Urinary bladder (tissue), 4 donors: ENCODE data around the gene NHLRC4. TPM values are rescaled to one million over a fixed set of nuclear protein-coding genes. Genes with fewer than 3 reads are reported as not detected.

Experiments used
- DNase-seq: peaks from one replicate; pipeline ENCODE4 v3.0.0-alpha.2; 2015; ENCODE audit errors: extremely low spot score
- H3K27ac ChIP-seq: one replicate; pipeline ENCODE4 v1.5.1; 2013; ENCODE audit warnings: low read depth, mild to moderate bottlenecking, moderate library complexity
- H3K36me3 ChIP-seq: one replicate; pipeline ENCODE4 v1.6.1; 2013; ENCODE audit warnings: mild to moderate bottlenecking, moderate library complexity; ENCODE audit not compliant: insufficient read depth
- H3K4me1 ChIP-seq: one replicate; pipeline ENCODE4 v1.6.1; 2013; ENCODE audit warnings: mild to moderate bottlenecking, moderate library complexity; ENCODE audit not compliant: insufficient read depth
- H3K4me3 ChIP-seq: one replicate; pipeline ENCODE4 v1.5.1; 2013; ENCODE audit warnings: low read depth, low read length
- WGBS: extraction: QIAGEN DNeasy Blood & Tissue Kit; methylation state at CpG from one replicate; pipeline ENCODE4 v1.1.7; 2013; 5-methylcytosine and 5-hydroxymethylcytosine counted together
- polyA plus RNA-seq: library from polyadenylated mRNA; stranded (reverse); fragments of 200-250 nt; gene quantifications from one replicate; pipeline ENCODE4 v1.2.3, GENCODE V29; 2013
- small RNA-seq: library from RNA; depleted of rRNA; stranded (forward); fragments of <200 nt; gene quantifications from one replicate; pipeline ENCODE3, GENCODE V24; 2014
- total RNA-seq: library from RNA; depleted of rRNA; stranded (reverse); fragments of >200 nt; gene quantifications from one replicate; pipeline ENCODE4 v1.2.3, GENCODE V29; 2014
- donor health status: healthy with polysubstance abuse.
- donor health status: healthy.

NHLRC4 gene
- total and polyA plus RNA-seq, 2 donors: 1.0 to 1.8 TPM

DNA sequence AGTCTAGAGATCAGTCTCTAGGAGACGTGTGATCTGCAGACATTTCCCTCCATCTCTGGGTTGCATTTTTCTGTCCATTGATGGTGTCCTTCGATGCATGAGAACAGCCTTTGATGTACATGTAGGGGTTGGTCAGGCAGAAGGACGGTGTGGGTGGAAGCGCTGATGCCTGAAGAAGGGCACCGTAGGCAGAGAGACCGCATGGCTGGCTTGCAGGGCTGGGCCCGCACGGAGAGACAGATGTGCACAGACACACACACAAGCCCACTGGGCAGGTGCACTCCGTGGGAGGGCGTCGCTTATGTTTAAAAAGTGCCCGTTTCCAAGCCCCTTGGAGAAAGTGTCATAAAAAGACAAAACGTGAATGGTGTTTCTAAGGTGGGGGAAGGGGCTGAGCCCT is 48.3 kb downstream of the NHLRC4 start:
- DNase-seq: no peak
- Histone ChIP-seq H3K4me1 (no peaks in the 10 kb centered on the region), H3K4me3 (no peak overlapping the region), H3K36me3 (no peaks in the 10 kb centered on the region), H3K27ac (no peak overlapping the region)
- 94% methylated on average over 13 of the region's 13 CpGs for WGBS

DNA sequence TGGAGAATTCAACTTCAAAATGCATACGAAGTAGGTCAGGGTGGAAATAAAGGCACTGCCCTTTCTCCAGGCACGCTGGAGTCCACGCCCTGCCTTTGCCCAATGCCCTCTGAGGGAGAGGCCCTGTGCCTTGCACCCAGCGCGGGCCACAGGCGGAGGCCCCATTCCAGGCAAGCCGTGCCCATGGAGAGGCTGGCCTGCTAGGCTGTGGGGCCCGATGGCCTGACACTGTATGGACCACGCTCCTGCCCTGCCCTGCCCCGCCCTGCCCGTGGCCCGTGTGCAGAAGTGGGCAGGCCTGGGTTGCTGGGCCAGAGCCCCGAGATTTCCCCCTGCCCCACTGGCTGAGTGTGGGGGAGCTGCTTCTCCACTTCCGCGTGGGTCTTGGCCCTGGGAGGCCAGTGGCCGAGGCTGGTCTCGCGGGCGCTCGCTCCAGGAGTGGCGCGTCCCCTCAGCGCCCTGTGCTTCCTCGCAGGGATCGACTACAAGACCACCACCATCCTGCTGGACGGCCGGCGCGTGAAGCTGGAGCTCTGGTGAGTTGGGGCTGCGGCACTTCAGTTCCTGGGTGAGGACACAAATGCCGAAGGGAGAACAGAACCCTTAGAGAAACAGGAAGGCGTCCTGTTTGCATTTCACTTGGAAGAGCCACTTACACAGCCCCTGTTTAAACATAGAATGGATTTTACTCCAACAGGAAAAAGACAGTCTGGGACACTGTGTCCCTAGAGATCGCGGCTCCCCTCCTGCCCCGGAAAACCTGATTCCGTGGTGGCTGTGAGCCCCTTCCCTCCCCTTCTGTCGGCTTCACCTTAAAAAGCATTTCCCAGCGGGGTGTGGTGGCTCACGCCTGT is 50.2 kb downstream of the NHLRC4 start:
- H3K4me1 ChIP-seq: no peaks in the 10 kb centered on the region
- 95% methylated on average over 39 of the region's 39 CpGs for WGBS
- DNase-seq: no peak
- no peak overlapping the region for H3K27ac ChIP-seq
- no peaks in the 10 kb centered on the region for H3K36me3 ChIP-seq
- H3K4me3 ChIP-seq: no peak overlapping the region

DNA sequence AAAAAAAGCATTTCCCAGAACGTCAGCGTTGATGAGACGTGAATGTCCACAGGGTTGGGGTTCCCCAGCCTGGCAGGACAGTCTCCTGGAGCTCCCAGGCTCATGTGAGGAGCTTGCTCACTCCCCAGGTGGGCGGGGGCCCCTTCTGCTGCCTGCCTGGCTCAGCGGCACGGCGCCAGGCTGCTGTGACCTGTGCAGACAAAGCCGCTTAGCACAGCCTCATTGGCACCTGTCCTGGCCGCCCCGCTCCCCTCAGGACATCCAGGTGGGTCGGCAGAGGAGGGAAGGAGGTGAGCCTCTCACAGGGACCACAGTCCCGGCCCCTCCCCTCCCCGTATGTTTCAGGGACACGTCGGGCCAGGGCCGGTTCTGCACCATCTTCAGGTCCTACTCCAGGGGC is 51.0 kb downstream of the NHLRC4 start:
- no peak overlapping the region for H3K4me3 ChIP-seq
- H3K4me1 ChIP-seq: no peaks in the 10 kb centered on the region
- H3K27ac ChIP-seq: no peak overlapping the region
- H3K36me3 ChIP-seq: no peaks in the 10 kb centered on the region
- no peak for DNase-seq
- 92% methylated on average over 16 of the region's 16 CpGs for WGBS

Small RNA genes within 50 kb of the gene (small RNA-seq; reads per million reads assigned to genes)
- gene MIR3176 (0.53 reads per million, percentile 49 among the genes with 10 or more reads in this experiment), gene MIR5587 (not detected), gene Z98883.1 (not detected)

Other genes with a start within 250 kb of the NHLRC4 start
- gene AXIN1, start 214.3 kb upstream of the NHLRC4 start, total RNA-seq: 9.9 TPM
- 25.0 TPM for gene AXIN1, start 214.3 kb upstream of the NHLRC4 start, polyA plus RNA-seq
- 20.3 TPM for gene MRPL28, start 196.5 kb upstream of the NHLRC4 start, total RNA-seq
- 81.1 TPM for gene MRPL28, start 196.5 kb upstream of the NHLRC4 start, polyA plus RNA-seq
- 15.9 TPM for gene PGAP6, start 185.0 kb upstream of the NHLRC4 start, total RNA-seq
- 53.8 TPM for gene PGAP6, start 185.0 kb upstream of the NHLRC4 start, polyA plus RNA-seq
- gene NME4, start 169.8 kb upstream of the NHLRC4 start, total RNA-seq: 29.0 TPM
- 246 TPM for gene NME4, start 169.8 kb upstream of the NHLRC4 start, polyA plus RNA-seq
- 5.3 TPM for gene DECR2, start 165.1 kb upstream of the NHLRC4 start, total RNA-seq
- 20.6 TPM for gene DECR2, start 165.1 kb upstream of the NHLRC4 start, polyA plus RNA-seq
- gene RAB11FIP3, start 141.4 kb upstream of the NHLRC4 start, total RNA-seq: 16.8 TPM
- gene RAB11FIP3, start 141.4 kb upstream of the NHLRC4 start, polyA plus RNA-seq: 57.0 TPM
- 12.7 TPM for gene CAPN15, start 39.3 kb upstream of the NHLRC4 start, total RNA-seq
- 30.3 TPM for gene CAPN15, start 39.3 kb upstream of the NHLRC4 start, polyA plus RNA-seq
- gene PRR35, start 6.6 kb upstream of the NHLRC4 start, total RNA-seq: not detected
- not detected for gene PRR35, start 6.6 kb upstream of the NHLRC4 start, polyA plus RNA-seq
- gene PIGQ, start 3.0 kb downstream of the NHLRC4 start, total RNA-seq: 11.8 TPM
- 39.0 TPM for gene PIGQ, start 3.0 kb downstream of the NHLRC4 start, polyA plus RNA-seq
- gene RAB40C, start 23.1 kb downstream of the NHLRC4 start, total RNA-seq: 6.9 TPM
- gene RAB40C, start 23.1 kb downstream of the NHLRC4 start, polyA plus RNA-seq: 30.9 TPM
- 0.37 TPM for gene WFIKKN1, start 64.0 kb downstream of the NHLRC4 start, total RNA-seq
- gene WFIKKN1, start 64.0 kb downstream of the NHLRC4 start, polyA plus RNA-seq: 0.30 TPM
- gene METTL26, start 69.3 kb downstream of the NHLRC4 start, total RNA-seq: 26.7 TPM
- gene METTL26, start 69.3 kb downstream of the NHLRC4 start, polyA plus RNA-seq: 135 TPM
- gene MCRIP2, start 74.8 kb downstream of the NHLRC4 start, total RNA-seq: 5.1 TPM
- 42.6 TPM for gene MCRIP2, start 74.8 kb downstream of the NHLRC4 start, polyA plus RNA-seq
- 15.8 TPM for gene WDR90, start 82.4 kb downstream of the NHLRC4 start, total RNA-seq
- gene WDR90, start 82.4 kb downstream of the NHLRC4 start, polyA plus RNA-seq: 21.9 TPM
- gene RHOT2, start 101.1 kb downstream of the NHLRC4 start, total RNA-seq: 26.0 TPM
- gene RHOT2, start 101.1 kb downstream of the NHLRC4 start, polyA plus RNA-seq: 103 TPM
- gene RHBDL1, start 108.7 kb downstream of the NHLRC4 start, total RNA-seq: 0.95 TPM
- gene RHBDL1, start 108.7 kb downstream of the NHLRC4 start, polyA plus RNA-seq: 1.3 TPM
- gene STUB1, start 113.4 kb downstream of the NHLRC4 start, total RNA-seq: 29.4 TPM
- 132 TPM for gene STUB1, start 113.4 kb downstream of the NHLRC4 start, polyA plus RNA-seq
- gene JMJD8, start 117.3 kb downstream of the NHLRC4 start, total RNA-seq: 28.3 TPM
- 91.4 TPM for gene JMJD8, start 117.3 kb downstream of the NHLRC4 start, polyA plus RNA-seq
- 2.7 TPM for gene WDR24, start 123.4 kb downstream of the NHLRC4 start, total RNA-seq
- 12.9 TPM for gene WDR24, start 123.4 kb downstream of the NHLRC4 start, polyA plus RNA-seq
- 0.26 TPM for gene FBXL16, start 138.8 kb downstream of the NHLRC4 start, total RNA-seq
- gene FBXL16, start 138.8 kb downstream of the NHLRC4 start, polyA plus RNA-seq: 0.68 TPM
- 14.5 TPM for gene METRN, start 148.1 kb downstream of the NHLRC4 start, total RNA-seq
- 42.9 TPM for gene METRN, start 148.1 kb downstream of the NHLRC4 start, polyA plus RNA-seq
- gene ANTKMT, start 154.1 kb downstream of the NHLRC4 start, total RNA-seq: 7.9 TPM
- 29.3 TPM for gene ANTKMT, start 154.1 kb downstream of the NHLRC4 start, polyA plus RNA-seq
- 0.74 TPM for gene CCDC78, start 159.4 kb downstream of the NHLRC4 start, total RNA-seq
- gene CCDC78, start 159.4 kb downstream of the NHLRC4 start, polyA plus RNA-seq: 0.49 TPM
- 1.1 TPM for gene HAGHL, start 160.1 kb downstream of the NHLRC4 start, total RNA-seq
- 3.5 TPM for gene HAGHL, start 160.1 kb downstream of the NHLRC4 start, polyA plus RNA-seq
- gene CIAO3, start 174.0 kb downstream of the NHLRC4 start, total RNA-seq: 33.4 TPM
- 26.6 TPM for gene CIAO3, start 174.0 kb downstream of the NHLRC4 start, polyA plus RNA-seq
- 0.74 TPM for gene MSLN, start 193.7 kb downstream of the NHLRC4 start, total RNA-seq
- 0.41 TPM for gene MSLN, start 193.7 kb downstream of the NHLRC4 start, polyA plus RNA-seq
- 8.1 TPM for gene RPUSD1, start 221.4 kb downstream of the NHLRC4 start, total RNA-seq
- 21.6 TPM for gene RPUSD1, start 221.4 kb downstream of the NHLRC4 start, polyA plus RNA-seq
- gene CHTF18, start 221.6 kb downstream of the NHLRC4 start, total RNA-seq: 8.6 TPM
- 16.7 TPM for gene CHTF18, start 221.6 kb downstream of the NHLRC4 start, polyA plus RNA-seq
- not detected for gene GNG13, start 233.7 kb downstream of the NHLRC4 start, total RNA-seq
- not detected for gene GNG13, start 233.7 kb downstream of the NHLRC4 start, polyA plus RNA-seq